CD4-positive, alpha-beta T cell (primary cell): ENCODE results near the gene GNG2. TPM values are rescaled to one million over a fixed set of nuclear protein-coding genes. Genes with fewer than 3 reads are reported as not detected.

ENCODE experiments used
- ATAC-seq: fragments of 200-7000 bp; cut with Tn5 transposase; one replicate; pipeline ENCODE4 v1.10.0; 2022; ENCODE audit warnings: mild to moderate bottlenecking; ENCODE audit not compliant: poor library complexity
- CTCF ChIA-PET: fragments of 350-600 bp; sonication (Branson Sonifier 250); formaldehyde crosslinking; loops from one replicate; lab custom pipeline; 2021; ENCODE audit warnings: antibody characterized with exemption, inconsistent platforms; lab: Charles Lee
- POLR2A ChIA-PET: fragments of 350-600 bp; sonication (Branson Sonifier 250); formaldehyde crosslinking; loops from one replicate; lab custom pipeline; 2021; ENCODE audit warnings: antibody characterized with exemption, inconsistent platforms; lab: Charles Lee
- DNase-seq, 14 experiments: peaks; one replicate each; pipeline ENCODE4 v3.0.0-alpha.2; 2013 to 2020; ENCODE audit warnings: mixed read lengths in 2 of 14
- H3K27ac ChIP-seq, 2 donors: one replicate each; pipeline versions ENCODE4 v1.5.1 to v1.7.0; 2013; ENCODE audit warnings: low read length in 2 of 2, low read depth in 1 of 2, mild to moderate bottlenecking in 1 of 2
- H3K27me3 ChIP-seq, 2 experiments: 1 replicate in 1 of 2; 2 replicates in 1 of 2; pipeline versions ENCODE4 v1.6.1 to v1.7.0; 2013; ENCODE audit warnings: low read length in 2 of 2, control low read depth in 1 of 2, mild to moderate bottlenecking in 1 of 2, moderate library complexity in 1 of 2; ENCODE audit not compliant: insufficient read depth in 2 of 2, control insufficient read depth in 1 of 2
- H3K36me3 ChIP-seq: one replicate; pipeline ENCODE4 v1.6.1; 2013; ENCODE audit warnings: low read length, control low read depth; ENCODE audit not compliant: insufficient read depth
- H3K4me1 ChIP-seq: one replicate; pipeline ENCODE4 v1.6.1; 2013; ENCODE audit warnings: low read length, control low read depth; ENCODE audit not compliant: insufficient read depth
- H3K4me3 ChIP-seq: one replicate; pipeline ENCODE4 v1.5.1; 2013; ENCODE audit warnings: mild to moderate bottlenecking, low read length, moderate library complexity
- H3K9me3 ChIP-seq, 2 experiments: 1 replicate in 1 of 2; 2 replicates in 1 of 2; pipeline versions ENCODE4 v1.6.1 to v1.7.0; 2013; ENCODE audit warnings: low read length in 2 of 2, mild to moderate bottlenecking in 2 of 2, control low read depth in 1 of 2, moderate library complexity in 1 of 2; ENCODE audit not compliant: control insufficient read depth in 1 of 2, insufficient read depth in 1 of 2
- H3K27ac Mint-ChIP-seq: one replicate; pipeline ENCODE4 v1.8.0; 2020; ENCODE audit warnings: mixed read lengths
- H3K27me3 Mint-ChIP-seq: one replicate; pipeline ENCODE4 v1.8.0; 2021; ENCODE audit warnings: mixed read lengths
- H3K36me3 Mint-ChIP-seq: one replicate; pipeline ENCODE4 v1.8.0; 2021; ENCODE audit warnings: low read depth, mixed read lengths
- H3K4me1 Mint-ChIP-seq: one replicate; pipeline ENCODE4 v1.8.0; 2021; ENCODE audit warnings: low read depth, mixed read lengths
- H3K4me3 Mint-ChIP-seq: one replicate; pipeline ENCODE4 v1.8.0; 2020; ENCODE audit warnings: mild to moderate bottlenecking, mixed read lengths
- H3K9me3 Mint-ChIP-seq: one replicate; pipeline ENCODE4 v1.8.0; 2020; ENCODE audit warnings: mixed read lengths
- CTCF ChIP-seq: fragments of 200-600 bp; IDR thresholded peaks from one replicate; pipeline ENCODE4 v1.8.0; 2022; ENCODE audit warnings: antibody characterized with exemption, mild to moderate bottlenecking
- intact Hi-C, 2 experiments: fragments of 100-400 bp; cut with DNase I in 1 of 2; cut with micrococcal nuclease in 1 of 2; formaldehyde crosslinking; loops; one replicate each; pipeline versions ENCODE4 v1.15.1 to v1.9.0; 2023 to 2025; cut with DNase I, micrococcal nuclease
- total RNA-seq, 174 experiments: library from RNA in 2 of 174; stranded (reverse) in 2 of 174; gene quantifications; one replicate each; pipeline ENCODE4 v1.2.3 and lab custom pipeline; 2021 to 2026

GNG2 gene
- total RNA-seq, 2 experiments from 2014 or later, result 138 to 139 TPM

- H3K4me3 ChIP-seq, result no peak overlapping the region
- H3K36me3 ChIP-seq, result peaks cover 67% of the 10 kb centered on the region
- Mint-ChIP-seq H3K27me3 (no peaks in the 10 kb centered on the region), H3K4me1 (peaks cover 38% of the 10 kb centered on the region), H3K4me3 (no peak overlapping the region), H3K36me3 (peaks cover 95% of the 10 kb centered on the region), H3K9me3 (peaks cover 4% of the 10 kb centered on the region), H3K27ac (peak overlapping the region; percentile 21)
- intact Hi-C loops, result no loop called here
- H3K27ac ChIP-seq, result no peak overlapping the region
- no peaks in the 10 kb centered on the region for H3K27me3 ChIP-seq
- ChIA-PET POLR2A (no interaction called here), CTCF (no interaction called here)
- H3K9me3 ChIP-seq, result no peaks in the 10 kb centered on the region
- ATAC-seq, result no peak
- DNase-seq, result no peak
- H3K4me1 ChIP-seq, result no peaks in the 10 kb centered on the region
- TF ChIP-seq CTCF, result no peak
Measured at GRCh38 chr14:51950007-51950406, 89.6 kb downstream of the GNG2 start.

- Histone ChIP-seq H3K9me3 (no peaks in the 10 kb centered on the region), H3K27ac (no peak overlapping the region), H3K27me3 (no peaks in the 10 kb centered on the region), H3K4me3 (no peak overlapping the region), H3K4me1 (no peaks in the 10 kb centered on the region), H3K36me3 (peaks cover 74% of the 10 kb centered on the region)
- POLR2A ChIA-PET, result interaction anchor here (1.0 kb wide), 1 partner anchor 91 kb away, joined by 4 read pairs; the partner anchor contains the start of gene GNG2
- ATAC-seq, result no peak
- intact Hi-C loops, result no loop called here
- peaks cover 95% of the 10 kb centered on the region for H3K36me3 Mint-ChIP-seq
- peaks cover 24% of the 10 kb centered on the region for H3K4me1 Mint-ChIP-seq
- no peaks in the 10 kb centered on the region for H3K9me3 Mint-ChIP-seq
- no peak for TF ChIP-seq CTCF
- DNase-seq, result no peak
- H3K27me3 Mint-ChIP-seq, result no peaks in the 10 kb centered on the region
- CTCF ChIA-PET, result no interaction called here
- no peak overlapping the region for H3K4me3 Mint-ChIP-seq
- H3K27ac Mint-ChIP-seq, result peak overlapping the region; percentile 73
Measured at GRCh38 chr14:51951656-51952055, 91.2 kb downstream of the GNG2 start.

GRCh38 chr14:51954031-51954430 is 93.6 kb downstream of the GNG2 start:
- ChIA-PET POLR2A (no interaction called here), CTCF (interaction anchor here (0.9 to 1.5 kb wide), 5 partner anchors 49 to 107 kb away, joined by 3 to 6 read pairs (median 4); no protein-coding TSS in a partner anchor)
- Mint-ChIP-seq H3K9me3 (peaks cover 6% of the 10 kb centered on the region), H3K27ac (peak overlapping the region; percentile 73), H3K27me3 (no peaks in the 10 kb centered on the region), H3K36me3 (peaks cover 99% of the 10 kb centered on the region), H3K4me1 (peaks cover 28% of the 10 kb centered on the region), H3K4me3 (no peak overlapping the region)
- no peak for TF ChIP-seq CTCF
- no peaks in the 10 kb centered on the region for H3K4me1 ChIP-seq
- H3K4me3 ChIP-seq, result no peak overlapping the region
- H3K27me3 ChIP-seq, result no peaks in the 10 kb centered on the region
- ATAC-seq (no peak), DNase-seq (no peak)
- intact Hi-C loops, result loop anchor here in 1 of 2 experiments (2.0 kb wide), 1 partner anchor 19 kb away; no protein-coding TSS in a partner anchor
- peaks cover 0 to 9% of the 10 kb centered on the region in 2 experiments for H3K9me3 ChIP-seq
- no peak overlapping the region for H3K27ac ChIP-seq
- H3K36me3 ChIP-seq, result peaks cover 97% of the 10 kb centered on the region
